Epithelial cell of esophagus (primary cell): ENCODE data around the gene SEMA5A.

Source experiments
- DNase-seq: peaks from one replicate; pipeline ENCODE4 v3.0.0; 2010; ENCODE audit warnings: low read depth
- H3K4me3 ChIP-seq: 2 replicates; pipeline ENCODE4 v1.5.1; 2011; ENCODE audit warnings: mild to moderate bottlenecking, low read length, control low read depth
- TF ChIP-seq, protein P1 (sequence below): IDR thresholded peaks from 2 replicates; pipeline ENCODE4 v1.5.1; 2011; ENCODE audit warnings: low read depth, mild to moderate bottlenecking, low read length, control low read depth, inconsistent platforms; ENCODE audit not compliant: insufficient read depth; ENCODE audit errors: missing control alignments

Gene SEMA5A

DNA sequence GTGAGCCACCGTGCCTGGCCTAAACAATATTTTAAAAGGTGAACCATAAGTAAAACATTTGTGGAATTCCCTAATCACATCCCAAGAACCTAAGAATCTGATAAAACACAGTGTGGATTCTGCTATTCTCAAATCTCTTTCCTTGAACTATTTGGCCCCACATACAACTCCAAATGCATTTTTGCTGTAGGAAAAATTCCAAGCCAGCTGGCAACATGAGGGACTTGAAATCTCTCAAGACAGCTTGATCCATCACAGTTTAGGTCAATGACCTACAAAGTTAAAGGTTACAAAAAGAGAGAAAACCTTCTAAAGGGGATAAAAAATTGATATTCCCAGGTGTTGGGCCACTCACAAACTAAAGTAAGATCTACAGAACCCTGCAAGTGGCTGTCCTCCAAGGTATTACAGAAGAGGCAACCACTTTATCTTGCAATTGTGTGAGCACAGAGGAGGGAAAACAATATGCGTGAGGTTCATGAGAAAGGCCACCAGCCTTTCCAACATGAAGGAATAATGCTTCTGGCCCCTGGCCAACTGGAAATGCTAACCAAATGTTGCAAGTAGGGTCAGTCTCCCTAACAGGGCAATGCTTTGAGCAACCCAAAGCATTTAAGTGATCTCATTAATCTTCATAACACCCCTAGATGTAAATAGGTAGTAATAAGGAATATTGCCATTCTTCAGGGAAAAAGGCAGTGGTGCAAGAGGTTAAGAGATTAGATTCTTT, 221.4 kb downstream of the SEMA5A start:
- H3K4me3 ChIP-seq: no peak overlapping the region
- TF ChIP-seq, protein P1, sequence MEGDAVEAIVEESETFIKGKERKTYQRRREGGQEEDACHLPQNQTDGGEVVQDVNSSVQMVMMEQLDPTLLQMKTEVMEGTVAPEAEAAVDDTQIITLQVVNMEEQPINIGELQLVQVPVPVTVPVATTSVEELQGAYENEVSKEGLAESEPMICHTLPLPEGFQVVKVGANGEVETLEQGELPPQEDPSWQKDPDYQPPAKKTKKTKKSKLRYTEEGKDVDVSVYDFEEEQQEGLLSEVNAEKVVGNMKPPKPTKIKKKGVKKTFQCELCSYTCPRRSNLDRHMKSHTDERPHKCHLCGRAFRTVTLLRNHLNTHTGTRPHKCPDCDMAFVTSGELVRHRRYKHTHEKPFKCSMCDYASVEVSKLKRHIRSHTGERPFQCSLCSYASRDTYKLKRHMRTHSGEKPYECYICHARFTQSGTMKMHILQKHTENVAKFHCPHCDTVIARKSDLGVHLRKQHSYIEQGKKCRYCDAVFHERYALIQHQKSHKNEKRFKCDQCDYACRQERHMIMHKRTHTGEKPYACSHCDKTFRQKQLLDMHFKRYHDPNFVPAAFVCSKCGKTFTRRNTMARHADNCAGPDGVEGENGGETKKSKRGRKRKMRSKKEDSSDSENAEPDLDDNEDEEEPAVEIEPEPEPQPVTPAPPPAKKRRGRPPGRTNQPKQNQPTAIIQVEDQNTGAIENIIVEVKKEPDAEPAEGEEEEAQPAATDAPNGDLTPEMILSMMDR: no peak
- DNase-seq: no peak

DNA sequence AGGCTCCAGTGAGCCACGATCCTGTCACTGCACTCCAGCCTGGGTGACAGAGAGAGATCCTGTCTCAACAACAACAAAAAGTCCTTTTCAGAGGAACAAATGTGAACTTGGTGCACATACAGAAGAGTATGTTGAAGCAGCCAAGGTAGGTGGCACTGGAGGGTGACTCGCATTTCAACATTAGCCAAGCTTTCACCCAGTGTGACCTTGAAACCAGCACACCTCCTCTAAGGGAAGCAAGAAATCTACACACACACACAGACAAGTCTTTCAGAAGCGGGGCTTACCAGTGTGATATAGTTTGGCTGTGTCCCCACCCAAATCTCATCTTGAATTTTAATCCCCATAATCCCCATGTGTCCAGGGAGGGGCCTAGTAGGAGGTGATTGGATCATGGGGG, 225.2 kb downstream of the SEMA5A start:
- no peak overlapping the region for H3K4me3 ChIP-seq
- TF ChIP-seq, protein P1: no peak
- DNase-seq: peak; percentile 20

- TF ChIP-seq, protein P1: no peak
- no peak for DNase-seq
- H3K4me3 ChIP-seq: no peak overlapping the region
These were observed 227.8 kb downstream of the SEMA5A start for GRCh38 chr5:9318031-9318430.

DNA sequence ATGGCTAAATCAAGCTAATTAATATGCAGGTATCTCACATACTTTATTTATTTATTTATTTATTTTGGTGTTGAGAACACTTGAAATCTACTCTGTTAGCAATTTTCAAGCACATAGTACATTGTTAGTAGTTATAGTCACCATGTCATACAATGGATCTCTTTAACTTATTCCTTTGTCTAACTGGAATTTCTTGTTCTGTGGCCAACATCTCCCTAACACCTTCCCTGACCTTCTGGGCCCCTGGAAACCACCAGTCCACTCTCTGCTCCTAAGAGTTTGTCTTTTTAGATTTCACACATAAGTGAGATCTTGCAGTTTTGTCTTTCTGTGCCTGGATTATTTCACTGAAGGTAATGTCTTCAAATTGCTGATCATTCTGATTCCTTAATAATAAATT, 229.1 kb downstream of the SEMA5A start:
- DNase-seq: peak; percentile 41
- no peak overlapping the region for H3K4me3 ChIP-seq
- TF ChIP-seq, protein P1: no peak

DNA sequence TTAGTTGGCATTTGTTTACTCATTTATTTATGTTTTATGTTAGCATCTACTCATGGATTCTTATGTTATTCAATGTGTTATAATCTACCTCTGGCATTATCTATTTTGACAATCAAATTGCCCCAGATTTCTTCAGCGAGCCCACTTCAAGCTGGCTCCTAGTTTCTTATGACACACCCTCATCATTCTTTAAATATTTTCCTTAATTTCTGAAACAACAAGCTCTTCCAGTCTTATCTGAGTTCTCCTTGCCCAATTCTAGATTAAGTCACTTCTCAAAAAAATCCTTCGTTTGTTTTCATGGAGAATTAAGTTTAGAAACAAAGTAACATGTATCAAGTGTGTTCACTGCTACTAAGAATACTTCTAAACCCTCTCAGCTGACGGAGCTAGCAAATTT, 229.8 kb downstream of the SEMA5A start:
- DNase-seq: no peak
- TF ChIP-seq, protein P1: no peak
- H3K4me3 ChIP-seq: no peak overlapping the region

DNA sequence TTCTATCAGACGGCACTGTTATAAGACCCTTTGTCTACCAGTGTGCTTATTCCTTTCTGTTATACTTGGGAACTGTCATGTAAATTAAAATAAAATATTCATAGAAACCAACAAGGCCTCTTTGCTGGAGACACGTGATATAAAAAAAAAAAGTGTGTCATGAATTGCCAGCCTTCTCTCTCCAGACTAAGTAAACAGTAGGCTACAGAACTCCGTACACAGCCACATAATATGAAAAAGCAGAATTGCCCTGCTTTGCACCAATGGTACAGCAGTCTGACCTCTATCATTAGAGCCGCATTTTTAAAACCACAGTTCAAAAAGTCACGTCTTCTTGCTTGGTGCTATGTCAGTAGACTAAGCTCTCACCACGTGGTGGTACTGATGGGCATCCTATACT, 231.3 kb downstream of the SEMA5A start:
- H3K4me3 ChIP-seq: no peak overlapping the region
- TF ChIP-seq, protein P1: no peak
- no peak for DNase-seq

GRCh38 chr5:9313751-9314150, 232.1 kb downstream of the SEMA5A start:
- peak; percentile 47 for DNase-seq
- TF ChIP-seq, protein P1: peak; percentile 37
- no peak overlapping the region for H3K4me3 ChIP-seq
